Measurements from ENCODE around the gene MYH3. TPM values are rescaled to one million over a fixed set of nuclear protein-coding genes. Genes with fewer than 3 reads are reported as not detected.

Gene MYH3
- total RNA-seq, 1 experiment from 2014 or later = 2.9 TPM

DNA sequence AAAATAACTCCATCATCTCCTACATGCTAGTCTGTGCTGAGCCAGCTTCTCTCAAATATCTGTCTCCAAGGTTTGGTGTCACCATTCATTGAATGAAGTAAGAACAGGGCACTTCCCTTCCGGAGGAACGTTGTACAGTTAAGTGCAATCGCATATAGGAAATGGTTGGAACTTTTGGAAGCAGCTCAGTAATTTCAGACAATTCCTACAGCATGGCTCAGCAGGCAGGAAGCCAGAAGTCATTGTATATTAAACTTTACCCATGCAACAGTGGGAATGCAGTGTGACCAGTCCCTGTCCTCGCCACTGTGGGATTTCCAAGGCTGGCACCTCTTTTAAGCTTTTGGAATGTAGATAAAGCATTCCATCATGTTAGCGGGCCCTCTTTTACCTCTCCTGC lies 56.5 kb downstream of the MYH3 start:
- no peak overlapping the region for H2BK15ac ChIP-seq (ENCODE audit: low read depth, low read length)
- Mint-ChIP-seq H3K9me3 (no peaks in the 10 kb centered on the region; a peak in 1 of 5 replicates), H3K27ac (no peak overlapping the region), H3K4me1 (peaks cover 5 to 8% of the 10 kb centered on the region in 2 experiments), H3K4me3 (no peak overlapping the region), H3K27me3 (ENCODE audit: low read depth) (no peaks in the 10 kb centered on the region), H3K36me3 (ENCODE audit: insufficient read depth in 1 of 3, low read depth in 3 of 3) (no peaks in the 10 kb centered on the region)
- no peak overlapping the region for H3K56ac ChIP-seq (ENCODE audit: insufficient read length, low read depth, low read length)
- no peak overlapping the region for H3K14ac ChIP-seq (ENCODE audit: insufficient read depth, low read length)
- H3K4ac ChIP-seq (ENCODE audit: low read depth, low read length) = no peak overlapping the region
- no peak overlapping the region for H4K5ac ChIP-seq (ENCODE audit: insufficient read length, low read depth, low read length)
- no peak overlapping the region for H3K27ac ChIP-seq (ENCODE audit: insufficient read length, low read depth, low read length)
- TF ChIP-seq CTCF (conservative IDR thresholded peaks at IDR 0.05) = no peak
- H4K91ac ChIP-seq (ENCODE audit: insufficient read length, low read depth, low read length) = no peak overlapping the region
- no peak overlapping the region for H3K4me2 ChIP-seq (ENCODE audit: insufficient read depth, insufficient read length, low read length)
- no peak overlapping the region for H2AK5ac ChIP-seq (ENCODE audit: insufficient read length, low read length)
- no peak overlapping the region for H2BK12ac ChIP-seq (ENCODE audit: insufficient read length, low read depth, low read length)
- no peak overlapping the region for H3K18ac ChIP-seq (ENCODE audit: insufficient read length, low read depth, low read length)
- H3K9ac ChIP-seq (ENCODE audit: extremely low read depth, insufficient read length, low read length) = no peak overlapping the region
- no peak overlapping the region for H3T11ph ChIP-seq (ENCODE audit: low read length)
- no peaks in the 10 kb centered on the region for H3K23me2 ChIP-seq (ENCODE audit: insufficient read length, low read depth, low read length, poor library complexity, severe bottlenecking)
- no peak overlapping the region for H2BK5ac ChIP-seq (ENCODE audit: insufficient read length, low read length)
- H3K79me1 ChIP-seq (ENCODE audit: insufficient read depth, low read depth, low read length, poor library complexity, severe bottlenecking) = no peaks in the 10 kb centered on the region
- H3K4me1 ChIP-seq (ENCODE audit: insufficient read depth, low read length) = no peaks in the 10 kb centered on the region
- no peak overlapping the region for H2BK20ac ChIP-seq (ENCODE audit: low read depth, low read length, poor library complexity, severe bottlenecking)
- WGBS (ENCODE audit: extremely low coverage, insufficient read length, low lambda C conversion rate) = no CpG with 5 or more reads among the region's 5 CpGs
- no peaks in the 10 kb centered on the region for H3K79me2 ChIP-seq (ENCODE audit: insufficient read depth, low read length)
- no peak overlapping the region for H2AFZ ChIP-seq (ENCODE audit: low read length)
- H4K8ac ChIP-seq (replicated peaks; ENCODE audit: insufficient read length, low read depth, low read length) = no peak overlapping the region
- H2BK120ac ChIP-seq (ENCODE audit: low read depth, low read length, poor library complexity, severe bottlenecking) = no peak overlapping the region
- H3K27me3 ChIP-seq (ENCODE audit: insufficient read depth, low read length) = no peaks in the 10 kb centered on the region
- H3K9me3 ChIP-seq (ENCODE audit: control insufficient read depth, low read depth, low read length) = no peaks in the 10 kb centered on the region
- no peak for DNase-seq
- H3K23ac ChIP-seq (ENCODE audit: insufficient read length, low read depth, low read length) = no peak overlapping the region
- no peaks in the 10 kb centered on the region for H4K20me1 ChIP-seq (ENCODE audit: control insufficient read depth, insufficient read depth, insufficient read length)

All from H9 (cell line).